Endodermal cell (in vitro differentiated cells): ENCODE measurements around the gene FGD3. TPM values are rescaled to one million over a fixed set of nuclear protein-coding genes. Genes with fewer than 3 reads are reported as not detected.

Experiments
- DNase-seq: peaks from one replicate; pipeline ENCODE4 v3.0.0-alpha.2; 2017
- H3K27ac ChIP-seq: 2 replicates; pipeline ENCODE4 v1.5.1; 2013; ENCODE audit warnings: mild to moderate bottlenecking, low read depth, low read length, moderate library complexity
- H3K27me3 ChIP-seq: 2 replicates; pipeline ENCODE4 v1.6.1; 2013; ENCODE audit warnings: mild to moderate bottlenecking, low read length, moderate library complexity; ENCODE audit not compliant: insufficient read depth, control insufficient read depth, poor library complexity, severe bottlenecking
- H3K36me3 ChIP-seq: 2 replicates; pipeline ENCODE4 v1.7.0; 2013; ENCODE audit warnings: mild to moderate bottlenecking, low read length, moderate library complexity; ENCODE audit not compliant: control insufficient read depth, insufficient read depth
- H3K4me1 ChIP-seq: one replicate; pipeline ENCODE4 v1.7.0; 2013; ENCODE audit warnings: low read length; ENCODE audit not compliant: control insufficient read depth, insufficient read depth
- H3K4me3 ChIP-seq: 2 replicates; pipeline ENCODE4 v1.5.1; 2013; ENCODE audit warnings: mild to moderate bottlenecking, low read length, moderate library complexity
- H3K9ac ChIP-seq: 2 replicates; pipeline ENCODE4 v1.6.1; 2013; ENCODE audit warnings: mild to moderate bottlenecking, low read length, moderate library complexity; ENCODE audit not compliant: poor library complexity, severe bottlenecking; ENCODE audit errors: extremely low read depth
- H3K9me3 ChIP-seq: 2 replicates; pipeline ENCODE4 v1.6.1; 2013; ENCODE audit warnings: mild to moderate bottlenecking, low read length, moderate library complexity; ENCODE audit not compliant: control insufficient read depth
- H3K27ac Mint-ChIP-seq: 2 replicates; pipeline ENCODE4 v1.8.0; 2020; ENCODE audit warnings: mixed read lengths
- H3K27me3 Mint-ChIP-seq: 2 replicates; pipeline ENCODE4 v1.8.0; 2021; ENCODE audit warnings: mild to moderate bottlenecking, mixed read lengths; ENCODE audit not compliant: insufficient read depth
- H3K36me3 Mint-ChIP-seq: 2 replicates; pipeline ENCODE4 v1.8.0; 2020; ENCODE audit warnings: low read depth, mixed read lengths
- H3K4me1 Mint-ChIP-seq: 2 replicates; pipeline ENCODE4 v1.8.0; 2020; ENCODE audit warnings: mixed read lengths
- H3K4me3 Mint-ChIP-seq: 2 replicates; pipeline ENCODE4 v1.8.0; 2020; ENCODE audit warnings: mild to moderate bottlenecking, moderate library complexity, mixed read lengths
- H3K9me3 Mint-ChIP-seq: 2 replicates; pipeline ENCODE4 v1.8.0; 2020; ENCODE audit warnings: mild to moderate bottlenecking, mixed read lengths
- CTCF ChIP-seq: fragments of 200-600 bp; sonication (generic); conservative IDR thresholded peaks from 2 replicates; pipeline ENCODE4 v1.5.0; 2021; ENCODE audit warnings: antibody characterized with exemption, mild to moderate bottlenecking
- WGBS, 2 experiments: methylation state at CpG; one replicate each; pipeline versions ENCODE4 v1.1.5 to v1.1.7; 2013; ENCODE audit warnings: missing lambda C conversion rate in 2 of 2, mixed read lengths in 1 of 2; ENCODE audit not compliant: insufficient coverage in 1 of 2, insufficient read length in 1 of 2; 5-methylcytosine and 5-hydroxymethylcytosine counted together
- total RNA-seq, 2 donors: library from RNA; stranded (reverse); fragmentation: NEBNext Ultra II Directional in 1 of 2; extraction: Animal tissue kit (Norgen Biotek cat#: 25700) in 1 of 2; gene quantifications; 2 replicates in 1 of 2; 3 replicates in 1 of 2; pipeline ENCODE4 v1.2.1, GENCODE V29; 2021

Gene FGD3
- total RNA-seq, 2 donors from 2014 or later, result 1.4 to 1.9 TPM

- H3K4me3 ChIP-seq, result no peak overlapping the region
- no peaks in the 10 kb centered on the region for H3K9me3 Mint-ChIP-seq
- no peak overlapping the region for H3K4me3 Mint-ChIP-seq
- no peak for TF ChIP-seq CTCF
- H3K36me3 ChIP-seq, result no peaks in the 10 kb centered on the region
- H3K9ac ChIP-seq, result no peak overlapping the region
- H3K27me3 ChIP-seq, result no peaks in the 10 kb centered on the region
- H3K9me3 ChIP-seq, result no peaks in the 10 kb centered on the region
- H3K4me1 ChIP-seq, result no peaks in the 10 kb centered on the region
- no peak overlapping the region for H3K27ac ChIP-seq
- WGBS, 2 experiments, result 94 to 100% methylated on average over 4 to 9 of the region's 9 CpGs
- no peaks in the 10 kb centered on the region for H3K36me3 Mint-ChIP-seq
- DNase-seq, result no peak
- no peak overlapping the region for H3K27ac Mint-ChIP-seq
- no peaks in the 10 kb centered on the region for H3K4me1 Mint-ChIP-seq
- peaks cover 4% of the 10 kb centered on the region for H3K27me3 Mint-ChIP-seq
Observed at GRCh38 chr9:92954886-92955285, 7.6 kb downstream of the FGD3 start.

GRCh38 chr9:92960561-92961290 lies 13.4 kb downstream of the FGD3 start:
- 91 to 100% methylated on average over 1 to 3 of the region's 3 CpGs for WGBS, 2 experiments
- H3K27me3 ChIP-seq, result no peaks in the 10 kb centered on the region
- Mint-ChIP-seq H3K27ac (no peak overlapping the region), H3K9me3 (peaks cover 8% of the 10 kb centered on the region), H3K4me1 (peaks cover 10% of the 10 kb centered on the region), H3K27me3 (no peaks in the 10 kb centered on the region), H3K4me3 (no peak overlapping the region), H3K36me3 (no peaks in the 10 kb centered on the region)
- H3K9me3 ChIP-seq, result no peaks in the 10 kb centered on the region
- H3K27ac ChIP-seq, result no peak overlapping the region
- no peaks in the 10 kb centered on the region for H3K4me1 ChIP-seq
- H3K4me3 ChIP-seq, result no peak overlapping the region
- H3K36me3 ChIP-seq, result no peaks in the 10 kb centered on the region
- no peak for TF ChIP-seq CTCF
- H3K9ac ChIP-seq, result no peak overlapping the region
- DNase-seq, result no peak

- no peaks in the 10 kb centered on the region for H3K27me3 ChIP-seq
- Mint-ChIP-seq H3K4me3 (no peak overlapping the region), H3K27ac (no peak overlapping the region), H3K9me3 (peaks cover 8% of the 10 kb centered on the region), H3K4me1 (peaks cover 10% of the 10 kb centered on the region), H3K27me3 (no peaks in the 10 kb centered on the region), H3K36me3 (no peaks in the 10 kb centered on the region)
- H3K27ac ChIP-seq, result no peak overlapping the region
- peak; percentile 15 for DNase-seq
- no peak for TF ChIP-seq CTCF
- no peaks in the 10 kb centered on the region for H3K36me3 ChIP-seq
- no peak overlapping the region for H3K9ac ChIP-seq
- no peak overlapping the region for H3K4me3 ChIP-seq
- 91 to 95% methylated on average over 3 of the region's 3 CpGs for WGBS, 2 experiments
- no peaks in the 10 kb centered on the region for H3K9me3 ChIP-seq
- no peaks in the 10 kb centered on the region for H3K4me1 ChIP-seq
Observed at GRCh38 chr9:92961627-92962302, 14.4 kb downstream of the FGD3 start.
